ENCODE results near the gene UNC5A. TPM values are rescaled to one million over a fixed set of nuclear protein-coding genes. Genes with fewer than 3 reads are reported as not detected.
"Not testable (repeated sequence)": the region's sequence is repeated elsewhere in the genome, so short reads cannot be mapped to it uniquely, and the experiment has no call there.

UNC5A gene
- total and polyA plus RNA-seq, 2 donors = 0.19 to 0.32 TPM

- Histone ChIP-seq H3K27ac (ENCODE audit: low read depth) (no peak overlapping the region), H3K4me1 (ENCODE audit: insufficient read depth) (no peaks in the 10 kb centered on the region), H3K4me3 (ENCODE audit: low read depth, low read length) (no peak overlapping the region), H3K36me3 (ENCODE audit: insufficient read depth) (no peaks in the 10 kb centered on the region)
- no peak for DNase-seq (ENCODE audit: extremely low spot score)
- WGBS = 91% methylated on average over 20 of the region's 20 CpGs
Measured at GRCh38 chr5:176868731-176869130, 58.4 kb downstream of the UNC5A start.

- no peak overlapping the region for H3K4me3 ChIP-seq (ENCODE audit: low read depth, low read length)
- no peaks in the 10 kb centered on the region for H3K4me1 ChIP-seq (ENCODE audit: insufficient read depth)
- 85% methylated on average over 38 of the region's 38 CpGs for WGBS
- H3K27ac ChIP-seq (ENCODE audit: low read depth) = no peak overlapping the region
- no peak for DNase-seq (ENCODE audit: extremely low spot score)
- no peaks in the 10 kb centered on the region for H3K36me3 ChIP-seq (ENCODE audit: insufficient read depth)
Measured at GRCh38 chr5:176869501-176870109, 59.2 kb downstream of the UNC5A start.

GRCh38 chr5:176870110-176870591 is 59.8 kb downstream of the UNC5A start:
- Histone ChIP-seq H3K27ac (ENCODE audit: low read depth) (no peak overlapping the region), H3K4me3 (ENCODE audit: low read depth, low read length) (no peak overlapping the region), H3K36me3 (ENCODE audit: insufficient read depth) (no peaks in the 10 kb centered on the region), H3K4me1 (ENCODE audit: insufficient read depth) (no peaks in the 10 kb centered on the region)
- DNase-seq (ENCODE audit: extremely low spot score) = no peak
- 59% methylated on average over 17 of the region's 17 CpGs for WGBS

GRCh38 chr5:176870644-176871043 is 60.3 kb downstream of the UNC5A start:
- not testable (repeated sequence) for H3K27ac ChIP-seq (ENCODE audit: low read depth); H3K36me3 ChIP-seq (ENCODE audit: insufficient read depth); H3K4me3 ChIP-seq (ENCODE audit: low read depth, low read length); H3K4me1 ChIP-seq (ENCODE audit: insufficient read depth); DNase-seq (ENCODE audit: extremely low spot score)
- 85% methylated on average over 10 of the region's 10 CpGs for WGBS

GRCh38 chr5:176872586-176872985 is 62.2 kb downstream of the UNC5A start:
- WGBS = 81% methylated on average over 2 of the region's 2 CpGs
- H3K27ac ChIP-seq (ENCODE audit: low read depth); H3K4me3 ChIP-seq (ENCODE audit: low read depth, low read length); DNase-seq (ENCODE audit: extremely low spot score); H3K4me1 ChIP-seq (ENCODE audit: insufficient read depth); H3K36me3 ChIP-seq (ENCODE audit: insufficient read depth): not testable (repeated sequence)

- not testable (repeated sequence) for H3K4me1 ChIP-seq (ENCODE audit: insufficient read depth); H3K4me3 ChIP-seq (ENCODE audit: low read depth, low read length); DNase-seq (ENCODE audit: extremely low spot score); H3K36me3 ChIP-seq (ENCODE audit: insufficient read depth); H3K27ac ChIP-seq (ENCODE audit: low read depth)
- 70% methylated on average over 2 of the region's 2 CpGs for WGBS
Measured at GRCh38 chr5:176873011-176873410, 62.7 kb downstream of the UNC5A start.

- DNase-seq (ENCODE audit: extremely low spot score) = no peak
- Histone ChIP-seq H3K27ac (ENCODE audit: low read depth) (no peak overlapping the region), H3K4me1 (ENCODE audit: insufficient read depth) (no peaks in the 10 kb centered on the region), H3K4me3 (ENCODE audit: low read depth, low read length) (no peak overlapping the region), H3K36me3 (ENCODE audit: insufficient read depth) (no peaks in the 10 kb centered on the region)
- 25% methylated on average over 16 of the region's 16 CpGs for WGBS
Measured at GRCh38 chr5:176873541-176874172, 63.3 kb downstream of the UNC5A start.

- DNase-seq (ENCODE audit: extremely low spot score) = no peak
- no peak overlapping the region for H3K27ac ChIP-seq (ENCODE audit: low read depth)
- H3K36me3 ChIP-seq (ENCODE audit: insufficient read depth) = no peaks in the 10 kb centered on the region
- no peak overlapping the region for H3K4me3 ChIP-seq (ENCODE audit: low read depth, low read length)
- no peaks in the 10 kb centered on the region for H3K4me1 ChIP-seq (ENCODE audit: insufficient read depth)
- 76% methylated on average over 20 of the region's 20 CpGs for WGBS
Measured at GRCh38 chr5:176874198-176874780, 63.9 kb downstream of the UNC5A start.

- no peak overlapping the region for H3K4me3 ChIP-seq (ENCODE audit: low read depth, low read length)
- H3K4me1 ChIP-seq (ENCODE audit: insufficient read depth) = no peaks in the 10 kb centered on the region
- 52% methylated on average over 17 of the region's 17 CpGs for WGBS
- H3K27ac ChIP-seq (ENCODE audit: low read depth) = no peak overlapping the region
- no peaks in the 10 kb centered on the region for H3K36me3 ChIP-seq (ENCODE audit: insufficient read depth)
- no peak for DNase-seq (ENCODE audit: extremely low spot score)
Measured at GRCh38 chr5:176875014-176875550, 64.7 kb downstream of the UNC5A start.

- DNase-seq (ENCODE audit: extremely low spot score) = no peak
- WGBS = 33% methylated on average over 27 of the region's 27 CpGs
- H3K4me1 ChIP-seq (ENCODE audit: insufficient read depth) = no peaks in the 10 kb centered on the region
- H3K27ac ChIP-seq (ENCODE audit: low read depth) = no peak overlapping the region
- H3K36me3 ChIP-seq (ENCODE audit: insufficient read depth) = no peaks in the 10 kb centered on the region
- H3K4me3 ChIP-seq (ENCODE audit: low read depth, low read length) = no peak overlapping the region
Measured at GRCh38 chr5:176875783-176876505, 65.6 kb downstream of the UNC5A start.

- WGBS = 69% methylated on average over 24 of the region's 24 CpGs
- Histone ChIP-seq H3K36me3 (ENCODE audit: insufficient read depth) (no peaks in the 10 kb centered on the region), H3K4me1 (ENCODE audit: insufficient read depth) (no peaks in the 10 kb centered on the region), H3K27ac (ENCODE audit: low read depth) (no peak overlapping the region), H3K4me3 (ENCODE audit: low read depth, low read length) (no peak overlapping the region)
- no peak for DNase-seq (ENCODE audit: extremely low spot score)
Measured at GRCh38 chr5:176876506-176877431, 66.4 kb downstream of the UNC5A start.

- Histone ChIP-seq H3K4me3 (ENCODE audit: low read depth, low read length) (no peak overlapping the region), H3K36me3 (ENCODE audit: insufficient read depth) (no peaks in the 10 kb centered on the region), H3K27ac (ENCODE audit: low read depth) (no peak overlapping the region), H3K4me1 (ENCODE audit: insufficient read depth) (no peaks in the 10 kb centered on the region)
- WGBS = 73% methylated on average over 21 of the region's 21 CpGs
- DNase-seq (ENCODE audit: extremely low spot score) = no peak
Measured at GRCh38 chr5:176877793-176878331, 67.5 kb downstream of the UNC5A start.
